ENCODE measurements around the gene SLC39A1. TPM values are rescaled to one million over a fixed set of nuclear protein-coding genes. Genes with fewer than 3 reads are reported as not detected.

The SLC39A1 gene
- total and polyA plus RNA-seq, 2 of the 8 experiments (the other 6 are each of a cell fraction or from before 2014, with no cell fraction given) = 238 to 337 TPM

- peak; percentile 72; the same call in 1 of the 2 replicates for TF ChIP-seq EGR1 (IDR thresholded peaks at IDR 0.05; ENCODE audit: borderline replicate concordance, low read depth, low read length)
- TF ChIP-seq SP4 (IDR thresholded peaks at IDR 0.05; ENCODE audit: low read length) = peak; percentile 77; the same call in 1 of the 2 replicates
- TF ChIP-seq CHD1 (IDR thresholded peaks at IDR 0.05; ENCODE audit: low read depth, low read length) = no peak
- peak; percentile 85 for TF ChIP-seq SP2 (IDR thresholded peaks at IDR 0.05; ENCODE audit: low read length)
- TF ChIP-seq TAF7 (optimal IDR thresholded peaks at IDR 0.05; ENCODE audit: borderline replicate concordance, low read depth, low read length) = peak; percentile 40
- TF ChIP-seq TEAD4 (IDR thresholded peaks at IDR 0.05; ENCODE audit: low read depth, low read length) = 0 out of 2 replicates have a peak, but pooled peaks have one; percentile 9
- 0 out of 2 replicates have a peak, but pooled peaks have one; percentile 23 for TF ChIP-seq TCF12 (IDR thresholded peaks at IDR 0.05; ENCODE audit: low read depth, low read length)
- no peak for TF ChIP-seq SUZ12 (IDR thresholded peaks at IDR 0.05; ENCODE audit: low read length)
- peak; percentile 89 for TF ChIP-seq CHD2 (IDR thresholded peaks at IDR 0.05; ENCODE audit: low read length)
- TF ChIP-seq GABPA (IDR thresholded peaks at IDR 0.05; ENCODE audit: borderline replicate concordance, insufficient read depth, low read length) = no peak
- no peak for TF ChIP-seq BRCA1 (IDR thresholded peaks at IDR 0.05; ENCODE audit: low read depth, low read length)
- no peak for TF ChIP-seq MAFK (IDR thresholded peaks at IDR 0.05; ENCODE audit: low read depth, low read length)
- TF ChIP-seq SAP30 (IDR thresholded peaks at IDR 0.05; ENCODE audit: insufficient read depth, insufficient replicate concordance, low read length) = no peak
- TF ChIP-seq NANOG (IDR thresholded peaks at IDR 0.05; ENCODE audit: insufficient read depth, low read depth, low read length, poor library complexity, severe bottlenecking) = peak; percentile 68
- peak; percentile 99 for TF ChIP-seq BACH1 (IDR thresholded peaks at IDR 0.05; ENCODE audit: low read length)
- no peak for TF ChIP-seq CEBPB (IDR thresholded peaks at IDR 0.05; ENCODE audit: low read depth, low read length)
- peak; percentile 64 for TF ChIP-seq PHF8 (conservative IDR thresholded peaks at IDR 0.05; ENCODE audit: low read depth, low read length)
- peak in 1 of 2 experiments; percentile 16; a peak in 2 of 3 replicates for TF ChIP-seq POLR2A (IDR thresholded peaks at IDR 0.05; ENCODE audit: control extremely low read depth in 1 of 2, low read depth in 2 of 2, low read length in 2 of 2)
- no peak for TF ChIP-seq RFX5 (IDR thresholded peaks at IDR 0.05; ENCODE audit: borderline replicate concordance, low read depth, low read length)
- peak; percentile 67 for TF ChIP-seq TBP (IDR thresholded peaks at IDR 0.05; ENCODE audit: low read depth, low read length)
- no peak for TF ChIP-seq HDAC2 (IDR thresholded peaks at IDR 0.05; ENCODE audit: borderline replicate concordance in 1 of 2, low read depth in 2 of 2, low read length in 2 of 2)
- no peak for TF ChIP-seq SRF (IDR thresholded peaks at IDR 0.05; ENCODE audit: low read depth, low read length)
- TF ChIP-seq ASH2L (IDR thresholded peaks at IDR 0.05; ENCODE audit: low read length) = peak; percentile 12
- peak; percentile 20 for TF ChIP-seq KDM4A (IDR thresholded peaks at IDR 0.05; ENCODE audit: low read depth, low read length, severe bottlenecking)
- no peak for TF ChIP-seq ZNF274 (IDR thresholded peaks at IDR 0.05; ENCODE audit: borderline replicate concordance, extremely low read depth, low read length)
These were observed 40.1 kb downstream of the SLC39A1 start, which contains the start of gene GATAD2B (continued) for GRCh38 chr1:153922972-153923925.
